HepG2 (cell line): ENCODE measurements around the gene CLEC20A. TPM values are rescaled to one million over a fixed set of nuclear protein-coding genes. Genes with fewer than 3 reads are reported as not detected.

Experiments
- ATAC-seq: fragments of 200-7000 bp; cut with Tn5 transposase; 3 replicates; pipeline ENCODE4 v1.9.1; 2020; ENCODE audit warnings: mild to moderate bottlenecking, moderate library complexity
- BruUV-seq: library from RNA; stranded (reverse); fragments of 400-500 nt; replicated peaks from 2 replicates; lab custom pipeline; 2021; lab: Mats Ljungman, UMichigan
- CTCF ChIA-PET: fragments of 300-600 bp; formaldehyde crosslinking; extraction: SDS; loops from one replicate; lab custom pipeline; 2021; ENCODE audit warnings: low total read pairs, inconsistent platforms, low intra/inter-chr PET ratio; lab: Yijun Ruan, JAX
- POLR2A ChIA-PET: fragments of 350-600 bp; sonication (Branson Sonifier 250); formaldehyde crosslinking; loops from one replicate; lab custom pipeline; 2020; ENCODE audit warnings: antibody characterized with exemption, inconsistent platforms; lab: Yijun Ruan, JAX
- DNase-seq: peaks from one replicate; pipeline ENCODE4 v3.0.0-alpha.2; 2015; ENCODE audit warnings: low spot score
- FAIRE-seq: peaks from 3 replicates; lab custom pipeline; 2011; peaks lifted over from hg19 to GRCh38; lab: Jason Lieb, UNC
- H2AFZ ChIP-seq: one replicate; pipeline ENCODE4 v1.6.1; 2011; ENCODE audit warnings: low read length, inconsistent platforms
- H3K27ac ChIP-seq: fragments of 300-600 bp; 3 replicates; pipeline ENCODE4 v1.8.0; 2011; ENCODE audit warnings: mixed run types, mild to moderate bottlenecking, mixed read lengths, low read length, inconsistent platforms; ENCODE audit not compliant: insufficient read depth; ENCODE audit errors: extremely low read length
- H3K27me3 ChIP-seq, 2 experiments: fragments of 200-600 bp in 1 of 2; 2 replicates in 1 of 2; 3 replicates in 1 of 2; pipeline versions ENCODE4 v1.6.0 to v1.8.0; 2011; ENCODE audit warnings: low read length in 2 of 2, mild to moderate bottlenecking in 2 of 2, moderate library complexity in 2 of 2, inconsistent platforms in 1 of 2; ENCODE audit not compliant: insufficient read depth in 2 of 2, control insufficient read depth in 1 of 2
- H3K36me3 ChIP-seq, 2 experiments: fragments of 200-600 bp in 1 of 2; replicated peaks in 1 of 2; 2 replicates in 1 of 2; 3 replicates in 1 of 2; pipeline versions ENCODE4 v1.5.1 to v1.8.0; 2011; ENCODE audit warnings: low read length in 2 of 2, inconsistent platforms in 1 of 2; ENCODE audit not compliant: insufficient read depth in 2 of 2, control insufficient read depth in 1 of 2
- H3K4me1 ChIP-seq: 2 replicates; pipeline ENCODE4 v1.5.1; 2012; ENCODE audit warnings: low read length, inconsistent platforms; ENCODE audit not compliant: insufficient read depth
- H3K4me2 ChIP-seq: 2 replicates; pipeline ENCODE4 v1.6.0; 2011; ENCODE audit warnings: low read depth, low read length, inconsistent platforms
- H3K4me3 ChIP-seq, 3 experiments: fragments of 200-600 bp in 1 of 3; sonication (generic), shearing (Covaris generic) in 1 of 3; replicated peaks in 1 of 3; 2 replicates each; pipeline ENCODE4 v1.5.1; 2011 to 2016; ENCODE audit warnings: low read length in 3 of 3, inconsistent platforms in 2 of 3, low read depth in 2 of 3, mild to moderate bottlenecking in 2 of 3, control low read depth in 1 of 3, mixed read lengths in 1 of 3; ENCODE audit not compliant: insufficient read depth in 1 of 3
- H3K79me2 ChIP-seq: one replicate; pipeline ENCODE4 v1.6.1; 2011; ENCODE audit warnings: low read length, inconsistent platforms; ENCODE audit not compliant: insufficient read depth
- H3K9ac ChIP-seq: 2 replicates; pipeline ENCODE4 v1.6.0; 2011; ENCODE audit warnings: mild to moderate bottlenecking, low read depth, low read length, inconsistent platforms; ENCODE audit not compliant: insufficient read depth
- H3K9me3 ChIP-seq: 2 replicates; pipeline ENCODE4 v1.5.1; 2012; ENCODE audit warnings: mild to moderate bottlenecking, low read length
- H4K20me1 ChIP-seq: 2 replicates; pipeline ENCODE4 v1.6.0; 2011; ENCODE audit warnings: inconsistent platforms, mild to moderate bottlenecking, low read length, moderate library complexity; ENCODE audit not compliant: insufficient read depth
- CBX1 ChIP-seq: IDR thresholded peaks from one replicate; pipeline ENCODE4 v1.6.1; 2016; ENCODE audit warnings: antibody characterized with exemption, low read depth
- ETV6 ChIP-seq: sonication (generic); formaldehyde crosslinking; conservative IDR thresholded peaks from 2 replicates; pipeline ENCODE4 v1.4.0; 2020; ENCODE audit warnings: missing genetic modification reagents
- IRF2 ChIP-seq: IDR thresholded peaks from 2 replicates; pipeline ENCODE4 v1.6.1; 2018; ENCODE audit warnings: missing genetic modification reagents, missing compliant biosample characterization
- MLX ChIP-seq: IDR thresholded peaks from 2 replicates; pipeline ENCODE4 v1.6.1; 2016
- PREB ChIP-seq: sonication (generic); formaldehyde crosslinking; IDR thresholded peaks from 2 replicates; pipeline ENCODE4 v1.4.0; 2020; ENCODE audit warnings: missing genetic modification reagents
- ZNF3 ChIP-seq: IDR thresholded peaks from 2 replicates; pipeline ENCODE4 v1.7.0; 2017; ENCODE audit warnings: inconsistent platforms
- ZNF326 ChIP-seq: sonication (generic); formaldehyde crosslinking; IDR thresholded peaks from 2 replicates; pipeline ENCODE4 v1.4.0; 2020; ENCODE audit warnings: missing genetic modification reagents, borderline replicate concordance
- ZNF441 ChIP-seq: sonication (generic); formaldehyde crosslinking; IDR thresholded peaks from 2 replicates; pipeline ENCODE4 v1.7.0; 2021; ENCODE audit warnings: missing genetic modification reagents, borderline replicate concordance
- ZNF496 ChIP-seq: sonication (generic); formaldehyde crosslinking; IDR thresholded peaks from 2 replicates; pipeline ENCODE4 v1.8.1; 2023; ENCODE audit warnings: mild to moderate bottlenecking, moderate library complexity, missing genetic modification reagents; ENCODE audit not compliant: insufficient replicate concordance
- ZNF670 ChIP-seq: sonication (generic); formaldehyde crosslinking; IDR thresholded peaks from 2 replicates; pipeline ENCODE4 v1.8.0; 2022; ENCODE audit warnings: mild to moderate bottlenecking, missing genetic modification reagents, borderline replicate concordance
- ZNF766 ChIP-seq: sonication (generic); formaldehyde crosslinking; IDR thresholded peaks from 2 replicates; pipeline ENCODE4 v1.5.0; 2020; ENCODE audit warnings: missing genetic modification reagents, borderline replicate concordance
- WGBS: methylation state at CpG from one replicate; pipeline ENCODE4 v1.1.6; 2017; ENCODE audit warnings: low lambda C conversion rate; 5-methylcytosine and 5-hydroxymethylcytosine counted together
- in situ Hi-C: cut with HindIII; loops from 2 replicates; pipeline ENCODE4 v1.10.0; 2017; ENCODE audit warnings: low pct_unique_long_range_greater_than_20kb; ENCODE audit not compliant: extremely low pct_ligation_motif_present
- intact Hi-C: fragments of 100-400 bp; cut with micrococcal nuclease; formaldehyde crosslinking; loops from one replicate; pipeline ENCODE4 v1.10.0; 2022; ENCODE audit not compliant: unreplicated experiment
- polyA plus RNA-seq, 8 experiments: library from polyadenylated mRNA; depleted of rRNA in 3 of 8; stranded (reverse) in 7 of 8; unstranded in 1 of 8; fragments of >200 nt; fragmentation: Illumina TruSeq in 4 of 8; extraction: Trizol in 4 of 8; gene quantifications; 2 replicates each; pipeline versions ENCODE4 v1.2.1 to v1.2.3, GENCODE V29; 2011 to 2016; ENCODE audit warnings: low read depth in 4 of 8, missing spikeins in 1 of 8, mixed read lengths in 1 of 8; ENCODE audit not compliant: insufficient read depth in 1 of 8
- total RNA-seq, 5 experiments: library from RNA; depleted of rRNA; stranded (reverse); fragments of >200 nt; fragmentation: Illumina TruSeq; extraction: Trizol; gene quantifications; 2 replicates each; pipeline ENCODE4 v1.2.3, GENCODE V29; 2016; ENCODE audit warnings: low read depth in 1 of 5
- TF ChIP-seq, protein P1 (sequence below): sonication (generic); formaldehyde crosslinking; IDR thresholded peaks from 2 replicates; pipeline ENCODE4 v1.9.0; 2021; ENCODE audit warnings: missing genetic modification reagents, mild to moderate bottlenecking, borderline replicate concordance
- TF ChIP-seq, protein P2 (sequence below): sonication (generic); formaldehyde crosslinking; IDR thresholded peaks from 2 replicates; pipeline ENCODE4 v1.8.1; 2023; ENCODE audit warnings: mild to moderate bottlenecking, missing genetic modification reagents
- TF ChIP-seq, protein P3 (sequence below): sonication (generic); formaldehyde crosslinking; IDR thresholded peaks from 2 replicates; pipeline ENCODE4 v1.5.0; 2020; ENCODE audit warnings: missing genetic modification reagents

Gene CLEC20A
- total and polyA plus RNA-seq, 2 of the 13 experiments (the other 11 are each of a cell fraction or from before 2014, with no cell fraction given) = not detected

GRCh38 chr1:178518894-178519293 is 22.1 kb upstream of the CLEC20A start (continued):
- TF ChIP-seq, protein P1, sequence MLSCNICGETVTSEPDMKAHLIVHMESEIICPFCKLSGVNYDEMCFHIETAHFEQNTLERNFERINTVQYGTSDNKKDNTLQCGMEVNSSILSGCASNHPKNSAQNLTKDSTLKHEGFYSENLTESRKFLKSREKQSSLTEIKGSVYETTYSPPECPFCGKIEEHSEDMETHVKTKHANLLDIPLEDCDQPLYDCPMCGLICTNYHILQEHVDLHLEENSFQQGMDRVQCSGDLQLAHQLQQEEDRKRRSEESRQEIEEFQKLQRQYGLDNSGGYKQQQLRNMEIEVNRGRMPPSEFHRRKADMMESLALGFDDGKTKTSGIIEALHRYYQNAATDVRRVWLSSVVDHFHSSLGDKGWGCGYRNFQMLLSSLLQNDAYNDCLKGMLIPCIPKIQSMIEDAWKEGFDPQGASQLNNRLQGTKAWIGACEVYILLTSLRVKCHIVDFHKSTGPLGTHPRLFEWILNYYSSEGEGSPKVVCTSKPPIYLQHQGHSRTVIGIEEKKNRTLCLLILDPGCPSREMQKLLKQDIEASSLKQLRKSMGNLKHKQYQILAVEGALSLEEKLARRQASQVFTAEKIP (CRISPR knock-in tag) = no peak
- TF ChIP-seq IRF2 (CRISPR knock-in tag) (no peak), ZNF441 (CRISPR knock-in tag) (no peak), MLX (no peak), ZNF3 (CRISPR knock-in tag) (no peak), ZNF670 (CRISPR knock-in tag) (no peak), ETV6 (CRISPR knock-in tag) (no peak)

DNA sequence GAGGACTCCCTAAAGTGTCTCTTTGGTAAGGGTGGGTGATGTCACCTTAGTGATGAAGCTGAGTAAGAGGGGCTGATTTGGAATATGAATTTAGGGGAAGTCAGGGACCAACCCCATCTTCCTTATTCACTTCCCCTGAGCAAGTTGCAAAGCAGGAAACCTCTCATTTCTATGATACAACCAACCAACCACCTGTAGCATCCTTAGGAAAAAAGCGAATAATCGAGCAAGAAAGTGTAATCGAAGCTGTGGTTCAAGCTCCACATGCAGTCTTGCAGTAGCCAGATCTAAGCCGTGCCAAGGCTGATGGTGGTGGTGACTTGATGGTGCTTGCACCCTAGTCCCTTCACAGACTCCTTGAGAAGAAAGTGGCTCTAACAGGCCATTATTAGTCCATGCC is 19.3 kb upstream of the CLEC20A start:
- Histone ChIP-seq H3K4me1 (0 out of 2 replicates have a peak, but pooled peaks cover 11% of the 10 kb centered on the region), H3K27me3 (peaks cover 0 to 19% of the 10 kb centered on the region in 2 experiments; a peak in 3 of 5 replicates), H3K9ac (no peak overlapping the region), H3K27ac (no peak overlapping the region), H2AFZ (no peak overlapping the region), H3K79me2 (no peaks in the 10 kb centered on the region), H3K36me3 (no peaks in the 10 kb centered on the region), H3K9me3 (no peaks in the 10 kb centered on the region), H3K4me3 (no peak overlapping the region), H4K20me1 (no peaks in the 10 kb centered on the region), H3K4me2 (no peak overlapping the region)
- intact Hi-C loops (no loop called here), in situ Hi-C loops (no loop called here)
- ATAC-seq = no peak
- ChIA-PET CTCF (no interaction called here), POLR2A (interaction anchor here (1.0 kb wide), 1 partner anchor 11 kb away, joined by 3 read pairs; no protein-coding TSS in a partner anchor)
- no peak for FAIRE-seq
- DNase-seq = no peak
- no TSS peak for BruUV-seq
- 55% methylated on average over 4 of the region's 4 CpGs for WGBS
- TF ChIP-seq ZNF326 (CRISPR knock-in tag) = no peak
- no peak for TF ChIP-seq ZNF441 (CRISPR knock-in tag)
- TF ChIP-seq CBX1 = no peak
- TF ChIP-seq PREB (CRISPR knock-in tag) = no peak
- no peak for TF ChIP-seq ZNF496 (CRISPR knock-in tag)
- TF ChIP-seq, protein P2, sequence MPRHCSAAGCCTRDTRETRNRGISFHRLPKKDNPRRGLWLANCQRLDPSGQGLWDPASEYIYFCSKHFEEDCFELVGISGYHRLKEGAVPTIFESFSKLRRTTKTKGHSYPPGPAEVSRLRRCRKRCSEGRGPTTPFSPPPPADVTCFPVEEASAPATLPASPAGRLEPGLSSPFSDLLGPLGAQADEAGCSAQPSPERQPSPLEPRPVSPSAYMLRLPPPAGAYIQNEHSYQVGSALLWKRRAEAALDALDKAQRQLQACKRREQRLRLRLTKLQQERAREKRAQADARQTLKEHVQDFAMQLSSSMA (CRISPR knock-in tag) = no peak
- no peak for TF ChIP-seq ZNF766 (CRISPR knock-in tag)
- TF ChIP-seq, protein P3, sequence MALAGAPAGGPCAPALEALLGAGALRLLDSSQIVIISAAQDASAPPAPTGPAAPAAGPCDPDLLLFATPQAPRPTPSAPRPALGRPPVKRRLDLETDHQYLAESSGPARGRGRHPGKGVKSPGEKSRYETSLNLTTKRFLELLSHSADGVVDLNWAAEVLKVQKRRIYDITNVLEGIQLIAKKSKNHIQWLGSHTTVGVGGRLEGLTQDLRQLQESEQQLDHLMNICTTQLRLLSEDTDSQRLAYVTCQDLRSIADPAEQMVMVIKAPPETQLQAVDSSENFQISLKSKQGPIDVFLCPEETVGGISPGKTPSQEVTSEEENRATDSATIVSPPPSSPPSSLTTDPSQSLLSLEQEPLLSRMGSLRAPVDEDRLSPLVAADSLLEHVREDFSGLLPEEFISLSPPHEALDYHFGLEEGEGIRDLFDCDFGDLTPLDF (CRISPR knock-in tag) = no peak
